Glutamatergic neuron (in vitro differentiated cells): ENCODE data around the gene AGPAT1. TPM values are rescaled to one million over a fixed set of nuclear protein-coding genes. Genes with fewer than 3 reads are reported as not detected.

ENCODE experiments used
- DNase-seq: peaks from one replicate; pipeline ENCODE4 v3.0.0; 2022
- H3K27ac Mint-ChIP-seq: one replicate; pipeline ENCODE4 v1.8.0; 2020; ENCODE audit warnings: mild to moderate bottlenecking, mixed read lengths, inconsistent platforms; ENCODE audit not compliant: unreplicated experiment
- H3K27me3 Mint-ChIP-seq: one replicate; pipeline ENCODE4 v1.8.0; 2020; ENCODE audit warnings: mild to moderate bottlenecking, moderate library complexity, mixed read lengths, inconsistent platforms; ENCODE audit not compliant: unreplicated experiment
- H3K36me3 Mint-ChIP-seq: one replicate; pipeline ENCODE4 v1.8.0; 2020; ENCODE audit warnings: mild to moderate bottlenecking, mixed read lengths, inconsistent platforms; ENCODE audit not compliant: unreplicated experiment
- H3K4me1 Mint-ChIP-seq: one replicate; pipeline ENCODE4 v1.8.0; 2020; ENCODE audit warnings: mild to moderate bottlenecking, low read depth, mixed read lengths, inconsistent platforms; ENCODE audit not compliant: unreplicated experiment
- H3K4me3 Mint-ChIP-seq: one replicate; pipeline ENCODE4 v1.8.0; 2020; ENCODE audit warnings: mild to moderate bottlenecking, mixed read lengths, inconsistent platforms; ENCODE audit not compliant: unreplicated experiment
- H3K9me3 Mint-ChIP-seq: one replicate; pipeline ENCODE4 v1.8.0; 2020; ENCODE audit warnings: mild to moderate bottlenecking, moderate library complexity, mixed read lengths, inconsistent platforms; ENCODE audit not compliant: unreplicated experiment
- total RNA-seq: library from RNA; stranded (reverse); fragmentation: NEBNext Ultra II Directional; extraction: Animal tissue kit (Norgen Biotek cat#: 25700); gene quantifications from one replicate; pipeline ENCODE4 v1.2.1, GENCODE V29; 2021; ENCODE audit not compliant: unreplicated experiment
- TF ChIP-seq, protein P1 (sequence below): fragments of 200-600 bp; sonication (generic); IDR thresholded peaks from one replicate; pipeline ENCODE4 v1.5.0; 2021; ENCODE audit not compliant: partially characterized antibody, unreplicated experiment

AGPAT1 gene
- total RNA-seq, 1 donor from 2014 or later: 136 TPM

DNA sequence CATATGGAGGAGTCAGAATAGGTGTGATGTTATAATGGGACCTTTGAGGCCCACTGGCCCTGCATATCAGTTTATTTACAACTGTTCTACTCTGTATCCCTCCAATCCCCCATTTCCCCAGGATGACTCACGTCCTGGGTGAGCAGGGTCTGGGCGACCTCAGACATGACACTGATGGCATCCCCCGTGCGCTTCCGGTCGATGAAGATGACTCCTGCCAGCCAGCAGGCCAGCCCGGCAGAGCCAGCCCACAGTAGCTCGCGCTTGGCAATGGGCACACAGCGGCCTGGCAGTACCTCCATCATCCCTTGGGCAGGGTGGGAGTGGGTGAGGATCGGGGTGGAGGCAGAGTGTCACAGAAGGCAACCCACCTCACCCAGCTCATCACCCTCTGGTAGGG lies 5.6 kb downstream of the AGPAT1 start:
- no peak for DNase-seq
- Mint-ChIP-seq H3K27ac (no peak overlapping the region), H3K9me3 (peaks cover 19% of the 10 kb centered on the region), H3K4me3 (no peak overlapping the region), H3K4me1 (peaks cover 21% of the 10 kb centered on the region), H3K27me3 (peaks cover 6% of the 10 kb centered on the region), H3K36me3 (peaks cover 6% of the 10 kb centered on the region)
- TF ChIP-seq, protein P1, sequence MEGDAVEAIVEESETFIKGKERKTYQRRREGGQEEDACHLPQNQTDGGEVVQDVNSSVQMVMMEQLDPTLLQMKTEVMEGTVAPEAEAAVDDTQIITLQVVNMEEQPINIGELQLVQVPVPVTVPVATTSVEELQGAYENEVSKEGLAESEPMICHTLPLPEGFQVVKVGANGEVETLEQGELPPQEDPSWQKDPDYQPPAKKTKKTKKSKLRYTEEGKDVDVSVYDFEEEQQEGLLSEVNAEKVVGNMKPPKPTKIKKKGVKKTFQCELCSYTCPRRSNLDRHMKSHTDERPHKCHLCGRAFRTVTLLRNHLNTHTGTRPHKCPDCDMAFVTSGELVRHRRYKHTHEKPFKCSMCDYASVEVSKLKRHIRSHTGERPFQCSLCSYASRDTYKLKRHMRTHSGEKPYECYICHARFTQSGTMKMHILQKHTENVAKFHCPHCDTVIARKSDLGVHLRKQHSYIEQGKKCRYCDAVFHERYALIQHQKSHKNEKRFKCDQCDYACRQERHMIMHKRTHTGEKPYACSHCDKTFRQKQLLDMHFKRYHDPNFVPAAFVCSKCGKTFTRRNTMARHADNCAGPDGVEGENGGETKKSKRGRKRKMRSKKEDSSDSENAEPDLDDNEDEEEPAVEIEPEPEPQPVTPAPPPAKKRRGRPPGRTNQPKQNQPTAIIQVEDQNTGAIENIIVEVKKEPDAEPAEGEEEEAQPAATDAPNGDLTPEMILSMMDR: no peak

DNA sequence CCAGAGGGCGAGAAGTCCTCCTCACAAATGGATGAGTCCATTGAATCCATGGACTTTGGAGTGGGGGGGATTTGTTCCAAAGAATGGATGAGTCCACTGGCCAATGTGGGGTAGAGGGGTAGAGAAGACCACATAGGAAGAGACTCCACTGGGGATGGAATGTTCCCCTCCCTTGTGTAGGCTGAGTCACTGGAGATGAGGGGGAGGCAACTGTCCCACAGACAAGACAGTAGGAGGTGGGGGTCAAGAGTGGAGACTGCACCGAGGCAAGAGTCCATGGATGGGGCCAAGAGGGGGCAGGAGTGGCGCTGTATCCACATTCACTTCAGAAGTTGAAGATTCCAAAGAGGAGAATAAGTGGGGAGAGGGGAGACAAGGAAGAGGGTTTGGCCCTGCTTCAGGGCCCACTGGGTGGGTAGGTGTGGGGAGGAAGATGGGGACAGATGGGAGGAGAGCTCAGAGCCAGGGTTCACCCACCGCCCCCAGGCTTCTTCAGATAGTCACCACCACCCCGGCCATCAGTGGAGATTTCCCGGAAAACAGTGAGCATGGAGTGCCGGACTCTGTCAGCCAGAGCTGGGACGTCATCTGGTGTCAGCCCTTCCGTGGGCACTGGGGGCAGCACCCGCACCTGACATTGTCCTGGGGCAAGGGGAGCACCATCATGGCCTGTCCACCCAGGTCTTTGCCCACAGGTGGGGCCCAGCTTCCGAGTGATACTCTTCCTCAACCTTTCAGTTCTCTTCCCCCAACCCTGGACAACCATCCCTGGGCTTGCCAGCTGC lies 6.9 kb downstream of the AGPAT1 start:
- Mint-ChIP-seq H3K27ac (no peak overlapping the region), H3K36me3 (peaks cover 6% of the 10 kb centered on the region), H3K4me3 (peak overlapping the region; percentile 38), H3K27me3 (peaks cover 10% of the 10 kb centered on the region), H3K9me3 (peaks cover 15% of the 10 kb centered on the region), H3K4me1 (peaks cover 12% of the 10 kb centered on the region)
- no peak for DNase-seq
- TF ChIP-seq, protein P1: no peak

DNA sequence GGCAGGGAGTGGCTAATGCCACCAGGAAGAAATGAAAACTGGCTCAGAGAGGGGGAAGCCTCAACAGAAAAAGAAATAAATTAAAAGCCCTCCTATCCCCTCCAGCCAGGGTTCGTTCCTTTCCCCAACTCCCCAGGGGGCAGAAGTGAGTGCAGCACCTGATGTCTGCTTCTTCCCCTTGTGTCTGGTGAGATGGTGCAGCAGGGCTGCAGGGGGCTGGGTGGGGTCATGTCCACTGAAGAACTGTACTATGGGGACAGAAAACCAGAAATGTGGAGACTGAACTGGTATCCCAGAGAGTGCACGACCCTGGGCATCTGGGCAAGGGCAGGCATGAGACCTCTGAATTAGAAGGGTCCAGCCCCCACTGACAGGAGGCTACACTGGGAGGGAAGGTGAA lies 7.5 kb downstream of the AGPAT1 start:
- TF ChIP-seq, protein P1: no peak
- H3K4me1 Mint-ChIP-seq: peaks cover 12% of the 10 kb centered on the region
- DNase-seq: no peak
- H3K4me3 Mint-ChIP-seq: peak overlapping the region; percentile 13
- peaks cover 6% of the 10 kb centered on the region for H3K36me3 Mint-ChIP-seq
- peaks cover 17% of the 10 kb centered on the region for H3K9me3 Mint-ChIP-seq
- H3K27me3 Mint-ChIP-seq: peaks cover 10% of the 10 kb centered on the region
- no peak overlapping the region for H3K27ac Mint-ChIP-seq

DNA sequence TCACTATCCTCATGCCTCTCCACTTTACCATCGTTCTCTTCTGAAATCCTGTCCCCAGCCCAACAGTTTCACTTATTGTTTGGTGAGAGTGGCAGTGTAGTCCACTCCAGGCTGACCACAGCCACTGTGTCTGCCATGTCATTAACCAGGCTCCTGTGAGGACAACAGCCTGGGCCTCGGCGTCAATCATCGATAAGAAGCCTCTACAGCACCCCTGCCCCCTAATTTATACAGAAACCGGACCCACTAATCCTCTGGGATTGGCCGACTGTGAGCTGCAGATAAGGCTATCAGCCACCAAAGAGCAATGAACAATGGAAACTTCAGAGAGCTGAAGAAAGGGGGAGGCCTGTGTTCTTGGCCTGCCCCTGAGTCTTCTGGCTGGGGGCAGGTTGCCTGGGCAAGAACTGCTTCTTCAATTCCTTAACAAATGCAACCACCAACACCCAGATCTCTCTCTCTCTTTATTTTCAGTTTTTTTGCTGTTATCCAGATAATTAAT lies 8.1 kb downstream of the AGPAT1 start:
- Mint-ChIP-seq H3K9me3 (peaks cover 18% of the 10 kb centered on the region), H3K27ac (peak overlapping the region; percentile 45), H3K4me1 (peaks cover 12% of the 10 kb centered on the region), H3K4me3 (peak overlapping the region; percentile 13), H3K36me3 (peaks cover 6% of the 10 kb centered on the region), H3K27me3 (peaks cover 14% of the 10 kb centered on the region)
- no peak for DNase-seq
- TF ChIP-seq, protein P1: no peak

DNA sequence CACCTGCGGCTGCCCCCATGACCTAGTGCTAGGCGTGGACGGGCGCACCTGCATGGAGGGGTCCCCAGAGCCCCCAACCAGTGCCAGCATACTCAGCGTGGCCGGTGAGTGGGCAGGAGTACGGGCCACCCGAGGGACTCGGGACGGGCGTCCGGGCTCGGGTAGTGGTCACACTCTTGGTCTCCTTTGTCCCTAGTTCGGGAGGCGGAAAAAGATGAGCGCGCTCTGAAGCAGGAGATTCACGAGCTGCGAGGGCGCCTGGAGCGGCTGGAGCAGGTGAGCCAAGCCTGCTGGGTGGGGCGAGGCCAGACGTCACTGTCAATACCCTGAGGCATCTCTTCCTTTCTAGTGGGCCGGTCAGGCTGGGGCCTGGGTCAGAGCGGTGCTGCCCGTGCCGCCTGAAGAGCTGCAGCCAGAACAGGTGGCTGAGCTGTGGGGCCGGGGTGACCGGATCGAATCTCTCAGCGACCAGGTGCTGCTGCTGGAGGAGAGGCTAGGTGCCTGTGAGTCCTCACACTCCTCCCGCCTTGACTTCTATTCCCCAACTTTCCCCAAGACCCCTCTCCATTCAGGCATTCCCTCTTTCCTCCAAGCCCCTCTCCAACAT lies 8.6 kb downstream of the AGPAT1 start:
- Mint-ChIP-seq H3K27ac (peak overlapping the region; percentile 45), H3K27me3 (peaks cover 18% of the 10 kb centered on the region), H3K4me1 (peaks cover 12% of the 10 kb centered on the region), H3K36me3 (peaks cover 6% of the 10 kb centered on the region), H3K4me3 (no peak overlapping the region), H3K9me3 (peaks cover 21% of the 10 kb centered on the region)
- DNase-seq: no peak
- TF ChIP-seq, protein P1: no peak
